HL-60 (cell line): ENCODE results near the gene H2BK1.

Source experiments
- POLR2AphosphoS5 ChIP-seq: IDR thresholded peaks from 2 replicates; pipeline ENCODE4 v1.6.1; 2012; ENCODE audit warnings: low read depth
- SPI1 ChIP-seq: IDR thresholded peaks from 2 replicates; pipeline ENCODE4 v1.6.1; 2012; ENCODE audit warnings: low read depth, mild to moderate bottlenecking, borderline replicate concordance
- TF ChIP-seq, protein P1 (sequence below): IDR thresholded peaks from one replicate; pipeline ENCODE4 v1.5.1; 2011; ENCODE audit warnings: low read length, control low read depth, inconsistent platforms; ENCODE audit not compliant: insufficient read depth
- TF ChIP-seq, protein P2 (sequence below): IDR thresholded peaks from 2 replicates; pipeline ENCODE4 v1.6.1; 2012; ENCODE audit warnings: low read depth; ENCODE audit not compliant: insufficient replicate concordance

DNA sequence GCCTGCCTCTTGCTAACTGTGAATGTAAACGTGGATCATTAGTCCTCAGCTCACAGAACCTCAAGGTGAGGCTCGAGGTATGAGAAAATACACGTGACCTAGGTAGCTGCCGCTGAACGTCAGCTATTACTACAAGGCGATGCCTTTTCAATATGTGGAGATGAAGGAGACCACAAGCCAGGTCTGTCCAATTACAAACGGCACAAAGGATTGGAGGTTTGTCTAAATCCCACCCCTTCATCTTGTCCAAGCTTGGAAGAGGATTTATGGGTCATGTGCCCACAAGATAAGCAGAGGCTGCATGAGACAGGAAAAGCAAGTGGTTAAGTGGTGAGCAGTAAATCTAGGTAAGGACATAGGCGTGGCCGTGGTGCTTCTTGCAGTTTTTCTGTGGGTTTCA lies 3.4 kb downstream of the H2BK1 start:
- TF ChIP-seq, protein P1, sequence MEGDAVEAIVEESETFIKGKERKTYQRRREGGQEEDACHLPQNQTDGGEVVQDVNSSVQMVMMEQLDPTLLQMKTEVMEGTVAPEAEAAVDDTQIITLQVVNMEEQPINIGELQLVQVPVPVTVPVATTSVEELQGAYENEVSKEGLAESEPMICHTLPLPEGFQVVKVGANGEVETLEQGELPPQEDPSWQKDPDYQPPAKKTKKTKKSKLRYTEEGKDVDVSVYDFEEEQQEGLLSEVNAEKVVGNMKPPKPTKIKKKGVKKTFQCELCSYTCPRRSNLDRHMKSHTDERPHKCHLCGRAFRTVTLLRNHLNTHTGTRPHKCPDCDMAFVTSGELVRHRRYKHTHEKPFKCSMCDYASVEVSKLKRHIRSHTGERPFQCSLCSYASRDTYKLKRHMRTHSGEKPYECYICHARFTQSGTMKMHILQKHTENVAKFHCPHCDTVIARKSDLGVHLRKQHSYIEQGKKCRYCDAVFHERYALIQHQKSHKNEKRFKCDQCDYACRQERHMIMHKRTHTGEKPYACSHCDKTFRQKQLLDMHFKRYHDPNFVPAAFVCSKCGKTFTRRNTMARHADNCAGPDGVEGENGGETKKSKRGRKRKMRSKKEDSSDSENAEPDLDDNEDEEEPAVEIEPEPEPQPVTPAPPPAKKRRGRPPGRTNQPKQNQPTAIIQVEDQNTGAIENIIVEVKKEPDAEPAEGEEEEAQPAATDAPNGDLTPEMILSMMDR, result no peak
- no peak for TF ChIP-seq POLR2AphosphoS5
- no peak for TF ChIP-seq SPI1
- TF ChIP-seq, protein P2, sequence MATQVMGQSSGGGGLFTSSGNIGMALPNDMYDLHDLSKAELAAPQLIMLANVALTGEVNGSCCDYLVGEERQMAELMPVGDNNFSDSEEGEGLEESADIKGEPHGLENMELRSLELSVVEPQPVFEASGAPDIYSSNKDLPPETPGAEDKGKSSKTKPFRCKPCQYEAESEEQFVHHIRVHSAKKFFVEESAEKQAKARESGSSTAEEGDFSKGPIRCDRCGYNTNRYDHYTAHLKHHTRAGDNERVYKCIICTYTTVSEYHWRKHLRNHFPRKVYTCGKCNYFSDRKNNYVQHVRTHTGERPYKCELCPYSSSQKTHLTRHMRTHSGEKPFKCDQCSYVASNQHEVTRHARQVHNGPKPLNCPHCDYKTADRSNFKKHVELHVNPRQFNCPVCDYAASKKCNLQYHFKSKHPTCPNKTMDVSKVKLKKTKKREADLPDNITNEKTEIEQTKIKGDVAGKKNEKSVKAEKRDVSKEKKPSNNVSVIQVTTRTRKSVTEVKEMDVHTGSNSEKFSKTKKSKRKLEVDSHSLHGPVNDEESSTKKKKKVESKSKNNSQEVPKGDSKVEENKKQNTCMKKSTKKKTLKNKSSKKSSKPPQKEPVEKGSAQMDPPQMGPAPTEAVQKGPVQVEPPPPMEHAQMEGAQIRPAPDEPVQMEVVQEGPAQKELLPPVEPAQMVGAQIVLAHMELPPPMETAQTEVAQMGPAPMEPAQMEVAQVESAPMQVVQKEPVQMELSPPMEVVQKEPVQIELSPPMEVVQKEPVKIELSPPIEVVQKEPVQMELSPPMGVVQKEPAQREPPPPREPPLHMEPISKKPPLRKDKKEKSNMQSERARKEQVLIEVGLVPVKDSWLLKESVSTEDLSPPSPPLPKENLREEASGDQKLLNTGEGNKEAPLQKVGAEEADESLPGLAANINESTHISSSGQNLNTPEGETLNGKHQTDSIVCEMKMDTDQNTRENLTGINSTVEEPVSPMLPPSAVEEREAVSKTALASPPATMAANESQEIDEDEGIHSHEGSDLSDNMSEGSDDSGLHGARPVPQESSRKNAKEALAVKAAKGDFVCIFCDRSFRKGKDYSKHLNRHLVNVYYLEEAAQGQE, result no peak
